K562 (cell line): Measurements from ENCODE around the gene TGM1. TPM values are rescaled to one million over a fixed set of nuclear protein-coding genes. Genes with fewer than 3 reads are reported as not detected.
A peak's percentile ranks its signal among the peaks of the same experiment; 100 is the strongest.

Experiments
- EGR1 ChIP-seq: fragments of 450-650 bp; conservative IDR thresholded peaks from 2 replicates; pipeline ENCODE4 v1.6.1; 2017; ENCODE audit warnings: mild to moderate bottlenecking
- ELF1 ChIP-seq: fragments of 200-800 bp; sonication (Bioruptor generic); IDR thresholded peaks from 2 replicates; pipeline ENCODE4 v1.6.1; 2016; ENCODE audit warnings: missing genetic modification characterization, missing compliant biosample characterization
- EP300 ChIP-seq: IDR thresholded peaks from 2 replicates; pipeline ENCODE4 v1.6.1; 2012; ENCODE audit warnings: low read length, improper control_type of control experiment
- NBN ChIP-seq: fragments of 450-650 bp; IDR thresholded peaks from 2 replicates; pipeline ENCODE4 v1.6.1; 2016; ENCODE audit warnings: low read depth, mild to moderate bottlenecking
- PURB ChIP-seq: sonication (generic); formaldehyde crosslinking; IDR thresholded peaks from 2 replicates; pipeline ENCODE4 v1.9.0; 2021; ENCODE audit warnings: low read depth, mild to moderate bottlenecking, missing genetic modification reagents
- STAT6 ChIP-seq: sonication (generic); formaldehyde crosslinking; IDR thresholded peaks from 2 replicates; pipeline ENCODE4 v1.8.1; 2023; ENCODE audit warnings: mild to moderate bottlenecking, missing genetic modification reagents
- XRCC5 ChIP-seq: fragments of 200-400 bp; formaldehyde crosslinking; IDR thresholded peaks from 2 replicates; pipeline ENCODE4 v1.6.1; 2017; ENCODE audit warnings: low read depth, mild to moderate bottlenecking, low read length
- ZNF407 ChIP-seq: fragments of 450-650 bp; IDR thresholded peaks from 2 replicates; pipeline ENCODE4 v1.6.1; 2016; ENCODE audit warnings: low read depth
- ZNF444 ChIP-seq: fragments of 250-450 bp; sonication (Bioruptor Pico); IDR thresholded peaks from 2 replicates; pipeline ENCODE4 v1.4.0; 2020; ENCODE audit warnings: mild to moderate bottlenecking, moderate library complexity
- ZNF584 ChIP-seq: fragments of 200-800 bp; sonication (Bioruptor generic); IDR thresholded peaks from 2 replicates; pipeline ENCODE4 v1.6.1; 2016; ENCODE audit warnings: low read depth, mild to moderate bottlenecking, missing genetic modification characterization, missing compliant biosample characterization
- polyA plus RNA-seq, 8 experiments: library from polyadenylated mRNA; depleted of rRNA in 4 of 8; stranded (reverse) in 5 of 8; unstranded in 3 of 8; fragments of >200 nt; fragmentation: Nextera tagmentation in 2 of 8; fragmentation: Illumina TruSeq in 1 of 8; extraction: Ambion mirVana in 2 of 8; extraction: Trizol in 1 of 8; gene quantifications; 2 replicates each; pipeline versions ENCODE4 v1.2.1 to v1.2.3, GENCODE V29; 2011 to 2014; ENCODE audit warnings: inconsistent platforms in 1 of 8, missing spikeins in 1 of 8
- total RNA-seq, 7 experiments: library from RNA; depleted of rRNA in 6 of 7; stranded (reverse); fragments of >200 nt in 6 of 7; fragmentation: Illumina TruSeq in 2 of 7; extraction: Trizol in 2 of 7; gene quantifications; 2 replicates each; pipeline versions ENCODE4 v1.2.1 to v1.2.3, GENCODE V29; 2011 to 2021; ENCODE audit warnings: low replicate concordance in 1 of 7
- TF ChIP-seq, protein P1 (sequence below): sonication (generic); formaldehyde crosslinking; IDR thresholded peaks from 2 replicates; pipeline ENCODE4 v1.8.1; 2023; ENCODE audit warnings: mild to moderate bottlenecking, missing genetic modification reagents
- TF ChIP-seq, protein P2 (sequence below): sonication (generic); formaldehyde crosslinking; IDR thresholded peaks from 2 replicates; pipeline ENCODE4 v1.8.0; 2022; ENCODE audit warnings: mild to moderate bottlenecking, missing genetic modification reagents

The TGM1 gene
- total and polyA plus RNA-seq, 9 of the 15 experiments (the other 6 are each of a cell fraction or from before 2014, with no cell fraction given) = 0.13 to 4.4 (median 0.88) TPM

GRCh38 chr14:24271134-24271833 is 8.3 kb upstream of the TGM1 start, which contains the start of gene RABGGTA (continued):
- TF ChIP-seq, protein P1, sequence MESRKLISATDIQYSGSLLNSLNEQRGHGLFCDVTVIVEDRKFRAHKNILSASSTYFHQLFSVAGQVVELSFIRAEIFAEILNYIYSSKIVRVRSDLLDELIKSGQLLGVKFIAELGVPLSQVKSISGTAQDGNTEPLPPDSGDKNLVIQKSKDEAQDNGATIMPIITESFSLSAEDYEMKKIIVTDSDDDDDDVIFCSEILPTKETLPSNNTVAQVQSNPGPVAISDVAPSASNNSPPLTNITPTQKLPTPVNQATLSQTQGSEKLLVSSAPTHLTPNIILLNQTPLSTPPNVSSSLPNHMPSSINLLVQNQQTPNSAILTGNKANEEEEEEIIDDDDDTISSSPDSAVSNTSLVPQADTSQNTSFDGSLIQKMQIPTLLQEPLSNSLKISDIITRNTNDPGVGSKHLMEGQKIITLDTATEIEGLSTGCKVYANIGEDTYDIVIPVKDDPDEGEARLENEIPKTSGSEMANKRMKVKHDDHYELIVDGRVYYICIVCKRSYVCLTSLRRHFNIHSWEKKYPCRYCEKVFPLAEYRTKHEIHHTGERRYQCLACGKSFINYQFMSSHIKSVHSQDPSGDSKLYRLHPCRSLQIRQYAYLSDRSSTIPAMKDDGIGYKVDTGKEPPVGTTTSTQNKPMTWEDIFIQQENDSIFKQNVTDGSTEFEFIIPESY (CRISPR knock-in tag) = no peak
- TF ChIP-seq NBN (no peak), ZNF584 (CRISPR knock-in tag) (no peak), ZNF444 (CRISPR knock-in tag) (no peak), PURB (CRISPR knock-in tag) (no peak), ELF1 (tag) (peak; percentile 89), EGR1 (0 out of 2 replicates have a peak, but pooled peaks have one; percentile 26), EP300 (0 out of 2 replicates have a peak, but pooled peaks have one; percentile 16), XRCC5 (no peak), ZNF407 (no peak), STAT6 (CRISPR knock-in tag) (no peak)
- TF ChIP-seq, protein P2, sequence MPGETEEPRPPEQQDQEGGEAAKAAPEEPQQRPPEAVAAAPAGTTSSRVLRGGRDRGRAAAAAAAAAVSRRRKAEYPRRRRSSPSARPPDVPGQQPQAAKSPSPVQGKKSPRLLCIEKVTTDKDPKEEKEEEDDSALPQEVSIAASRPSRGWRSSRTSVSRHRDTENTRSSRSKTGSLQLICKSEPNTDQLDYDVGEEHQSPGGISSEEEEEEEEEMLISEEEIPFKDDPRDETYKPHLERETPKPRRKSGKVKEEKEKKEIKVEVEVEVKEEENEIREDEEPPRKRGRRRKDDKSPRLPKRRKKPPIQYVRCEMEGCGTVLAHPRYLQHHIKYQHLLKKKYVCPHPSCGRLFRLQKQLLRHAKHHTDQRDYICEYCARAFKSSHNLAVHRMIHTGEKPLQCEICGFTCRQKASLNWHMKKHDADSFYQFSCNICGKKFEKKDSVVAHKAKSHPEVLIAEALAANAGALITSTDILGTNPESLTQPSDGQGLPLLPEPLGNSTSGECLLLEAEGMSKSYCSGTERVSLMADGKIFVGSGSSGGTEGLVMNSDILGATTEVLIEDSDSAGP = no peak
